Stimulated activated CD4-positive, alpha-beta T cell treated with anti-CD3 and anti-CD28 coated beads, Interleukin-1b, Interleukin-23, amount 100 ng/mL, for 24 hours (primary cell): Measurements from ENCODE around the gene SLX1B.
"Not testable (repeated sequence)": the region's sequence is repeated elsewhere in the genome, so short reads cannot be mapped to it uniquely, and the experiment has no call there.

Source experiments
- DNase-seq, 4 experiments: peaks; one replicate each; pipeline ENCODE4 v3.0.0-alpha.2; 2020; ENCODE audit warnings: low read depth in 4 of 4, low spot score in 1 of 4

The SLX1B gene

DNA sequence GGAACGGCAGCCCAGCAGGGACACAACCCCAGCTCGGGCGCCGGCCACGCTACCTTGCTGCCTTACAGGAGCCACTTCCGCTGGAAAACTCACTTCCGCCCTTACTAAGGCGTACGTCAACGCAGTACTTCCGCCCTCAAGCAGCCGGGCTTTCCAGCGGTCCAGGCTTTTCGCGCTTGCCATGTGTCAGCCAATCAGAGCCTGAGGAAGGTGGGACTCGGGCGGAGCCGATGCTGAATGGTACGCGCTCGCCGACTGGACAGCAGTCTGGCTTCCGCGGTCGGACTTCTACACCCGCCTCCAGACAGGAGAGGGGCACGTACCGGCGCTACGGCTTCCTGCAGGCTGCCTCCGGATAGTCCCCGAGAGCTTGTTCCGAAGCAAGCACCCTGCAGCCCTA, at the start of gene SLX1B, which contains the start of gene BOLA2:
Gene SLX1B (plus strand): TSS at position 265 of the 400 bp plus-strand sequence.
Gene BOLA2 (minus strand): TSS at position 83 of the 400 bp plus-strand sequence. CDS start 98 bp downstream, outside the sequence.
- DNase-seq: not testable (repeated sequence)

DNA sequence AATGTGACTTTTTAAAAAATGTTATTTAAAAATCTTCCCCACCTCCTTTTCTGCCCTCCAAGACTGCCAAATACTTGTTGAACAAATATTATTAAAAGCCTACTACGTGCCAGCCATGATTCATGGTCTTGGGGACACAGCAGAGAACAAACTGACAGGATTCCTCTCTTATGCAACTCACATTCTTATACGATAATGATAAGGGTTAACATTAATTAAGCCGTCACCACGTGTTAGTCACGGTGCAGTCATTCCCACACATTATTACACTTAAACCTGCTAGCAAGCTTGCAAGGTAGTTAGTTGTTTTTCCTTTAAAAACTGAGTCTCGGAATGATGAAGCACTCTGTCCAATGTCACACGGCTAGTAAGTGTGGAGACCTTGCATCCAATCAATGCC, 49.1 kb upstream of the SLX1B start:
- DNase-seq: not testable (repeated sequence)

GRCh38 chr16:29423587-29423986, 30.7 kb upstream of the SLX1B start:
- DNase-seq: not testable (repeated sequence)

DNA sequence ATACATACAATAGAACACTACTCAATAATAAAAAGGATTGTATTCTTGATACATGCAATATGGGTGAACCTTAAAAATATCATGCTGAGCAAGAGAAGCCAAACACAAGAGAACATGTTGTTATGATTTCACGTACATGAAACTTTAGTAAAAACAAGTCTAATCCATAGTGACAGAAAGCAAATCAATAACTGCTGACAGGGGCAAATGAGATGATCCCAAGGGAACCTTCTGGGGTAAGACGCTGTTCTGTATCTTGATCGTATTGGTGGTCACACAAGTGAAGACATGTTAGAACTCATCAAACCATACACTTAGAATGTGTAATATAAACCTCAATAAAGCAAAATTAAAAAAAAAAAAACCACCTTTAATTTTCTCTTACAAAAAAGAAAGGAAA, 28.9 kb upstream of the SLX1B start:
- not testable (repeated sequence) for DNase-seq

DNA sequence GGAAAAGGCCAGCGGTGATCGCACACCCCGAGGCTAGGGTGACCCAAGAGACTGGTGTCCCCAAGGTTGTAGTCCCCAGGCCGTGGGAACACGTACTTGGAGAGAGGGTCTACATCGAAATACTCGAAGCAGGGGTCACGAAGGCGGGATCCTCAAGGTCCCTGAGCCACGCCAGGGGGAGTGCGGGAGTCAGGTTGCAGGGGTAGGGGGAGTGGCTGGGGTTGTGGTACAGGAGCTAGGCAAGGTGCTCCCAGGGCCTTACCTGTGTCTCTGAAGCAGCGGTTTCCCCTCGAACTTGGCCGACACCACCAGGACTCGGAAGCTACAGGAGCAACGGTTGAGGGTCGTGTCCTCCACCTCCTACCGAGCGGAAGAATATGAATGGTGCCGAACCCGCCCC, 579 bp upstream of the SLX1B start:
- DNase-seq: not testable (repeated sequence)

GRCh38 chr16:29454828-29455227, 495 bp downstream of the SLX1B start:
- DNase-seq: not testable (repeated sequence)

GRCh38 chr16:29457660-29458059, 3.3 kb downstream of the SLX1B start:
- DNase-seq: not testable (repeated sequence)

DNA sequence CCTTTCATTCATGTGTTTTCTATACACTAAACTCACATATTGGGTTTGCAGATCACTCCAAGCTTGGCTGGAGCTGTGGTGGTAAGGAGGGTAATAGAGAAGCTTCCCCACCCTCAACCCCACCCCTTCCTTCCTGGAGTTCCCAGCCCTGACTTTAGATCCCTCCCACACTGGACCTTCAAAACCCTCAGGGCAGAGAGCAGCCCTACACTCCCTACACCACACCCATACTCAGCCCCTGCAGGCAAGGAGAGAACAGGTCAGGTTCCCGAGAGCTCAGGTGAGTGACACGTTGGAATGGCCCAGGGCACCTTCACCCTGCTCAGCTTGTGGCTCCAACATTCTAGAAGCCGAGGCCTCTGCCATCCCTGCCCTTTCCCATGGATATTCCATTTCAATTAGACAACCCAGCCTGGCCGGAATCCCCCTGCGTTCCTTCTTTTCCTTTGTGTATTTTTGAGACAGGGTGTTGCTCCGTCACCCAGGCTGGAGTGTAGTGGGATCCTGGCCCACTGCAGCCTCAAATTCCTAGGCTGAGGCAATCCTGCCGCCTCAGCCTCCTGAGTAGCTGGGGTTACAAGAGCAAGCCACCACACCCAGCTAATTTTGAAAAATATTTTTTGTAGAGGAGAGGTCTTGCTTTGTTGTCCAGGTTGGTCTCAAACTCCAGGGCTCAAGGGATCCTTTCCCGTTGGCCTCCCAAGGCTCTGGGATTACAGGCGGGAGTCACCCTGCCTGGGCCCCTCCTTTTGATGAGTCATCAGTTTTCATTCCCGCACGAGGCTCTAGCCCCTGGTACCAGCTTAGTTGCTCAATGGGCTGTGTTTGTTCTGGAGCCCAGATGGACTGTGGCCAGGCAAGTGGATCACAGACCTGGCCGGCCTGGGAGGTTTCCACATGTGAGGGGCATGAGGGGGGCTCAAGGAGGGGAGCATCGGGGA, 5.6 kb downstream of the SLX1B start, which contains the start of gene SULT1A4:
Gene SULT1A4 (plus strand): TSS at position 208 of the 941 bp plus-strand sequence. CDS start 1,473 bp downstream, outside the sequence.
- not testable (repeated sequence) for DNase-seq

GRCh38 chr16:29460647-29461030, 6.3 kb downstream of the SLX1B start:
- DNase-seq: not testable (repeated sequence)

- DNase-seq: not testable (repeated sequence)
These were observed 11.9 kb downstream of the SLX1B start for GRCh38 chr16:29465985-29466824.

DNA sequence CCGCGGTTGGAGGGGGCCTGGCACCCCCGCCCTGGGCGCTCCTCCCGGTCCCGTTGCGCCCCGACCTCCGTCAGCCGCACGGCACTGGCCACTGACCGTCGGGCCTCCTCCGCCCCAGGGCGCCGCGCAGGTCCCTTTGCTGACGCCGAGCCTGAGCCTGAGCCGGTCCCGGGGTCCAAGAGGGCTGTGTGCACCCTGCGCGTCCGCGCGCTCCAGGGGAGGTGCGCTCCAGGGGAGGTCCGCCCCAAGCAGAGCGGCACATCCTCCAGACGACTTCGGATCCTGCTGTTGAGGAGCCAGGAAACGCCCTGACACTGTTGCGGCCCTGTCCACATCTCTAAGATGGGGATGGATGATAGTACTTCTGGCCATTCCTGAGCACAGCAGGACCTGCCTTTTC, 12.6 kb downstream of the SLX1B start:
- DNase-seq: not testable (repeated sequence)

DNA sequence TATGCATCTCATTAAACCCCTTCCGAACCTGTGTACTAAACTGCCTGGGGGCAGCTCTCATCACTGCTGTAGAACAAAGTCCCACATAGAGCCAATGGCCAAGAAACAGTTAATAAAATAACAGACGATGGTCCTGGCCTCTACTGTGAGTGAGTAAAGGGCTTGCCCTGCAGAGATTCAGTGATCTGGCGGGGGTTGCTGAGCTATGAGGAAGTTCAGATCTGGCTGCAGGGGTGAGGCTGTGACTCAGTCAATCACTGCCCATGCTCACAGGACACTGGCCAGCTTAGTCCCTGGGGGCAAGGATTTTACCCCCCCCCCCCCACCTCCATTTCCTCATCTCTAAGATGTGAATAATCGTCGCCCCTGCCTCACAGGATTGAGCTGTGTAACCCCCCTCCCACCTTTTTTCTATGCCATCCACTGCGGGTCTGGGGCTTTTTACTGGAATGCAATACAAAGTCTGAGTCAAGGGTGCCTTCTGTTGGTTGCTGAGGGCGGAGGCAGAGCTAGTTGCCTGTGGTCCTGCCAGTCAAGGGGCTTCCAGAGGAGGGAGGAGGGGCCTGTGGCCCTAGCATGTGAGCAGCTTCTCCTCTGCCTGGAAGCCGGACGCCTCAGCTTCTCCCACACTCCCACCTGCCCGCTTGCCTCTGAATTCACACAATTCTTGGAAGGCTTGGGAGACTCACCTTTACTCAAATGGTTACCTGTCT, 13.5 kb downstream of the SLX1B start:
- not testable (repeated sequence) for DNase-seq

DNA sequence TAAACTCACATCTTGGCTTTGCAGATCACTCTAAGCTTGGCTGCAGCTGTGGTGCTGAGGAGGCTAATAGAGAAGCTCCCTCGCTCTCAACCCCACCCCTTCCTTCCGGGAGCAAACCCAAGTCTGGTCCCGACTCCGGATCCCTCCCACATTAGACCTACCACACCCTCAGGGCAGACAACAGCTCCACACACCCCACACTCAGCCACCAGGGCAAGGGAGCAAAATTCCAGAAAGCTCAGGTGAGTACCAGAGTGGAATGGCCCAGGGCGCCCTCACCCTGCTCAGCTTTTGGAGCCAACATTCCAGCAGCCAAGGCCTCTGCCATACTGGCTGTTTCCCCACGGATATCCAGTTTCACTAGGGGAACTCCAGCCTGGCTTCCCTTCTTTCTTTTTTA, 15.3 kb downstream of the SLX1B start:
- not testable (repeated sequence) for DNase-seq

GRCh38 chr16:29472065-29472464, 17.7 kb downstream of the SLX1B start:
- DNase-seq: not testable (repeated sequence)

DNA sequence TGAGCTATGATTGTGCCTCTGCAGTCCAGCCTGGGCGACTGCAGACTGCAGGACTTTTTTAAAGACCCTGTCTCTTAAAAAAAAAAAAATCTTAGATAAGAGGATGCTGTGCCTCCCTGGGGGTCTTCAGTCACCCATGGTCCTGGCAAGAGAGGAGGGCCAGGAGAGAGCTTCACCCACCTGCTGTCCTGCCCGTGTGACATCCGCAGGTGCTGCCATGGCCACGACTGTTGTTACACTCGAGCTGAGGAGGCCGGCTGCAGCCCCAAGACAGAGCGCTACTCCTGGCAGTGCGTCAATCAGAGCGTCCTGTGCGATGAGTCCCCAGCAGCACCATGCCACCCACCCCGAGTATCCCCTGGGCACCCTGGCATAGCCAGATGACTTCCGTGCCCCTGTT, 27.9 kb downstream of the SLX1B start:
- not testable (repeated sequence) for DNase-seq

DNA sequence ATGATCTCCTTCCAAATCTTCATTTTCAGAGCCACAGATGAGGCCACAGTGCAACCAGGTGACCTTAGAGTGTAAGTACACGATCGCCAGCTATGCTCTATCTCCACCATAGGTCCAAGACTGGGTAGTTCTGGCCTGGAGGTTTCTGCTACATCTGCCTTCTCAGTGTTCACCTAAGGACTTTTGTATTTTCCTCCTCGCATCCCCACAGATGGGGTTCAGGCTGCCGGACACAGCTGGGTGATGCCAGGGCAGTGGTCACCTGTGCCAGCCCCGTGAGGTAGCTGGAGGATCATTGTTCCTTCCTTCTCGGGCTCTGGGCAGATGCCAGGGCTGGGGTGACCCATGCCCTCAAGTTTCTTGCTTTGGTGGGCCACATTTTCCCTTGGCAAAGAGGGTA, 52.0 kb downstream of the SLX1B start, which contains the start of gene NPIPB12:
Gene NPIPB12 (minus strand): TSS at position 101 of the 400 bp plus-strand sequence.
- DNase-seq: not testable (repeated sequence)
